HUES64 (cell line): Measurements from ENCODE around the gene CACNG3.

ENCODE experiments used
- H3K27ac ChIP-seq: 2 replicates; pipeline ENCODE4 v1.7.0; 2013; ENCODE audit warnings: low read depth, low read length, inconsistent platforms
- H3K27me3 ChIP-seq: 2 replicates; pipeline ENCODE4 v1.6.1; 2013; ENCODE audit warnings: mild to moderate bottlenecking, low read length; ENCODE audit not compliant: insufficient read depth
- H3K36me3 ChIP-seq: 2 replicates; pipeline ENCODE4 v1.6.1; 2013; ENCODE audit warnings: mild to moderate bottlenecking, low read length; ENCODE audit not compliant: insufficient read depth
- H3K4me1 ChIP-seq: 2 replicates; pipeline ENCODE4 v1.6.1; 2013; ENCODE audit warnings: mild to moderate bottlenecking, low read length, moderate library complexity; ENCODE audit not compliant: insufficient read depth
- H3K4me3 ChIP-seq: 2 replicates; pipeline ENCODE4 v1.5.1; 2013; ENCODE audit warnings: mild to moderate bottlenecking, low read length, moderate library complexity
- H3K9ac ChIP-seq: 2 replicates; pipeline ENCODE4 v1.6.1; 2013; ENCODE audit warnings: mild to moderate bottlenecking, low read depth, low read length
- H3K9me3 ChIP-seq: 2 replicates; pipeline ENCODE4 v1.6.1; 2013; ENCODE audit warnings: low read depth, low read length; ENCODE audit not compliant: insufficient read depth
- WGBS: fragments of 150-250, 120-280 bp; methylation state at CpG from one replicate; pipeline ENCODE4 v1.1.7; 2013; ENCODE audit warnings: missing lambda C conversion rate; 5-methylcytosine and 5-hydroxymethylcytosine counted together

CACNG3 gene

GRCh38 chr16:24409045-24409444, 152.9 kb downstream of the CACNG3 start:
- H3K36me3 ChIP-seq: no peaks in the 10 kb centered on the region
- H3K9ac ChIP-seq: no peak overlapping the region

More at GRCh38 chr16:24409045-24409444, 152.9 kb downstream of the CACNG3 start:
- WGBS: 71% methylated on average over 4 of the region's 4 CpGs
- Histone ChIP-seq H3K4me1 (no peaks in the 10 kb centered on the region), H3K27ac (no peak overlapping the region), H3K4me3 (no peak overlapping the region), H3K9me3 (no peaks in the 10 kb centered on the region), H3K27me3 (no peaks in the 10 kb centered on the region)
